ENCODE measurements around the gene KCNJ8. TPM values are rescaled to one million over a fixed set of nuclear protein-coding genes. Genes with fewer than 3 reads are reported as not detected.

The KCNJ8 gene
- total RNA-seq, 4 donors from 2014 or later, result 11.6 to 24.1 (median 17.7) TPM

DNA sequence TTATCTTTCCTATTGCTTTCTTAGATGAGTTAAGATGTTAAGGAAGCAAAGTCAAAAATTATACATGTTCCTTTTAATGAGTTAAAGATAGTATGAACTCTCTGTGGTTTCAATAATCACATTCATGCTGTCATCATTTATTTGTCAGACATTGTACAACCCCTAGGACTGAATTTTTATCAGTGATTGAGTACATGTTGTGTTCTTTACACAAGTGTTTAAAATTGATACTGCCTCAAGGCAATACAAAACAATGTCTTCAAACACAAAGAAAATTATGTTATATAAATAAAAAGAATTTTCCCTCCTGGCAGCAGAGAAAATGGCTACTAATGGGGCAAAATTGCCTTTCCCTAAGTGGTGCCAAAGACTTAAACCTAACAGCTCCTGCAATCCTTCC, 34.6 kb upstream of the KCNJ8 start:
- no peaks in the 10 kb centered on the region for H3K36me3 ChIP-seq

DNA sequence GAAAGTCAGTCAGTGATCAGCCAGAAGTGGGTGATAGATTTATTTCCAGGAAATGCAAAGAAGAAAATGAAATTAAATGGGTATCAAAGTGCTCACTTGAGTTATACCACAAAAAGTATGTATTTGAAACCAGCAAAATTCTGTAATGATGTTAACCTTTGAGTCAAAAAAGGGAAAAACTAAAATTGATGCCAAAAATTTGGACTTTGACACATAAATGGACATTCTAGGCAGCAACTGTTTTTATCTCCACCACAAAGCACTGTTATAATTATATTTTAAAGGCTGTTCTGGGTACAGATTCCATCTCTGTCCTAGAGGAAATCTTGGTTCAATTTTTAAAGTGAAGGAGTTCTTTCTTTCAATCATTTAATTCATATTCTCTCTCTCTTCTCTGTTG, 31.7 kb upstream of the KCNJ8 start:
- TF ChIP-seq, protein P1, sequence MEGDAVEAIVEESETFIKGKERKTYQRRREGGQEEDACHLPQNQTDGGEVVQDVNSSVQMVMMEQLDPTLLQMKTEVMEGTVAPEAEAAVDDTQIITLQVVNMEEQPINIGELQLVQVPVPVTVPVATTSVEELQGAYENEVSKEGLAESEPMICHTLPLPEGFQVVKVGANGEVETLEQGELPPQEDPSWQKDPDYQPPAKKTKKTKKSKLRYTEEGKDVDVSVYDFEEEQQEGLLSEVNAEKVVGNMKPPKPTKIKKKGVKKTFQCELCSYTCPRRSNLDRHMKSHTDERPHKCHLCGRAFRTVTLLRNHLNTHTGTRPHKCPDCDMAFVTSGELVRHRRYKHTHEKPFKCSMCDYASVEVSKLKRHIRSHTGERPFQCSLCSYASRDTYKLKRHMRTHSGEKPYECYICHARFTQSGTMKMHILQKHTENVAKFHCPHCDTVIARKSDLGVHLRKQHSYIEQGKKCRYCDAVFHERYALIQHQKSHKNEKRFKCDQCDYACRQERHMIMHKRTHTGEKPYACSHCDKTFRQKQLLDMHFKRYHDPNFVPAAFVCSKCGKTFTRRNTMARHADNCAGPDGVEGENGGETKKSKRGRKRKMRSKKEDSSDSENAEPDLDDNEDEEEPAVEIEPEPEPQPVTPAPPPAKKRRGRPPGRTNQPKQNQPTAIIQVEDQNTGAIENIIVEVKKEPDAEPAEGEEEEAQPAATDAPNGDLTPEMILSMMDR (IDR thresholded peaks at IDR 0.05), result no peak
- TF ChIP-seq POLR2A (IDR thresholded peaks at IDR 0.05), result no peak
- Histone ChIP-seq H3K9me3 (no peaks in the 10 kb centered on the region), H3K27ac (no peak overlapping the region), H3K4me3 (replicated peaks in 1 of 3) (no peak overlapping the region), H3K4me1 (no peaks in the 10 kb centered on the region), H3K36me3 (no peaks in the 10 kb centered on the region), H3K27me3 (no peaks in the 10 kb centered on the region)
- no peak for DNase-seq
- intact Hi-C loops (cut with DNase I), result no loop called here

More for the DNA sequence above, 34.6 kb upstream of the KCNJ8 start:
- Histone ChIP-seq H3K4me1 (no peaks in the 10 kb centered on the region), H3K27ac (no peak overlapping the region), H3K27me3 (no peaks in the 10 kb centered on the region), H3K4me3 (replicated peaks in 1 of 3) (no peak overlapping the region), H3K9me3 (no peaks in the 10 kb centered on the region)
- DNase-seq, result no peak
- intact Hi-C loops (cut with DNase I), result no loop called here
- no peak for TF ChIP-seq POLR2A (IDR thresholded peaks at IDR 0.05)
- TF ChIP-seq, protein P1 (IDR thresholded peaks at IDR 0.05), result no peak

- H3K4me1 ChIP-seq, result no peaks in the 10 kb centered on the region
- intact Hi-C loops (cut with DNase I), result no loop called here
- DNase-seq, result no peak
- H3K27ac ChIP-seq, result no peak overlapping the region
- no peaks in the 10 kb centered on the region for H3K27me3 ChIP-seq
- no peaks in the 10 kb centered on the region for H3K36me3 ChIP-seq
- no peak overlapping the region for H3K4me3 ChIP-seq (replicated peaks in 1 of 3)
- TF ChIP-seq, protein P1 (IDR thresholded peaks at IDR 0.05), result no peak
- no peak for TF ChIP-seq POLR2A (IDR thresholded peaks at IDR 0.05)
- WGBS, 2 donors, result 92 to 93% methylated on average over 4 of the region's 4 CpGs
- no peaks in the 10 kb centered on the region for H3K9me3 ChIP-seq
These were observed 27.2 kb upstream of the KCNJ8 start for GRCh38 chr12:21801522-21802288.

DNA sequence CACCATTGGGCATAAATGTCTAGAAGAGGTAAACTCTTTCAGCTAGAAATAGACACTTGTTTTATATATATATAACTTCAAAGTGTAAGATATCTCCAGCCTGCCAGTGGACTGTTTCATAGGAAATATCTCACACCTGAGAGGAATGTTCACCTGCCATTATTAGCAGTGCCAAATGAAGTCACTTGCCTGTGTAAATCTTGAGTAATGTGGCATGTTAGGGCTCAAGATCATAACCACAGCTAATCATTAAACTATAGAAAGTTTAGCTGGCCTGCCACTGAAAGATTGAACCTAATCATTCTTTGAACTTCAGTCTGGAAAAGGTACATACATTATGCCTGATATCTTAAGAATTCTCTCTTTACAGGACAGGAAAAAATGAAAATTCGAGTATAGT, 25.5 kb upstream of the KCNJ8 start:
- TF ChIP-seq POLR2A (IDR thresholded peaks at IDR 0.05), result no peak
- TF ChIP-seq, protein P1 (IDR thresholded peaks at IDR 0.05), result no peak
- no peaks in the 10 kb centered on the region for H3K9me3 ChIP-seq
- H3K27me3 ChIP-seq, result no peaks in the 10 kb centered on the region
- H3K4me1 ChIP-seq, result peaks cover 0 to 6% of the 10 kb centered on the region in 2 donors
- no peak for DNase-seq
- H3K27ac ChIP-seq, result no peak overlapping the region
- no peak overlapping the region for H3K4me3 ChIP-seq (replicated peaks in 1 of 3)
- whole genome bisulfite sequencing, 2 donors, result 74 to 84% methylated on average over 1 of the region's 1 CpG
- no peaks in the 10 kb centered on the region for H3K36me3 ChIP-seq
- intact Hi-C loops (cut with DNase I), result no loop called here

GRCh38 chr12:21797539-21797938, 23.0 kb upstream of the KCNJ8 start:
- Histone ChIP-seq H3K4me1 (peaks cover 0 to 9% of the 10 kb centered on the region in 2 donors), H3K36me3 (no peaks in the 10 kb centered on the region), H3K27ac (no peak overlapping the region), H3K27me3 (no peaks in the 10 kb centered on the region), H3K4me3 (replicated peaks in 1 of 3) (no peak overlapping the region), H3K9me3 (no peaks in the 10 kb centered on the region)
- no peak for DNase-seq
- WGBS, 2 donors, result 89 to 94% methylated on average over 1 of the region's 1 CpG
- intact Hi-C loops (cut with DNase I), result no loop called here
- TF ChIP-seq POLR2A (IDR thresholded peaks at IDR 0.05), result no peak
- TF ChIP-seq, protein P1 (IDR thresholded peaks at IDR 0.05), result no peak

All from thyroid gland (tissue), 4 donors.